Epithelial cell of proximal tubule (primary cell): Measurements from ENCODE around the gene ECE1. TPM values are rescaled to one million over a fixed set of nuclear protein-coding genes. Genes with fewer than 3 reads are reported as not detected.

Experiments used
- DNase-seq: peaks from one replicate; pipeline ENCODE4 v3.0.0-alpha.2; 2011; ENCODE audit warnings: low read depth
- H3K4me3 ChIP-seq: 2 replicates; pipeline ENCODE4 v1.5.1; 2011; ENCODE audit warnings: low read depth, mild to moderate bottlenecking, low read length
- CTCF ChIP-seq: conservative IDR thresholded peaks from 2 replicates; pipeline ENCODE4 v1.5.1; 2012; ENCODE audit warnings: low read depth, mild to moderate bottlenecking, low read length
- total RNA-seq: library from RNA; depleted of rRNA; stranded (reverse); fragments of >200 nt; gene quantifications from 2 replicates; pipeline ENCODE4 v1.2.3, GENCODE V29; 2015

The ECE1 gene
- total RNA-seq, 1 donor from 2014 or later: 115 TPM

- TF ChIP-seq CTCF: no peak
- no peak for DNase-seq
- no peak overlapping the region for H3K4me3 ChIP-seq
Observed at GRCh38 chr1:21318714-21319159, 28.5 kb upstream of the ECE1 start.

DNA sequence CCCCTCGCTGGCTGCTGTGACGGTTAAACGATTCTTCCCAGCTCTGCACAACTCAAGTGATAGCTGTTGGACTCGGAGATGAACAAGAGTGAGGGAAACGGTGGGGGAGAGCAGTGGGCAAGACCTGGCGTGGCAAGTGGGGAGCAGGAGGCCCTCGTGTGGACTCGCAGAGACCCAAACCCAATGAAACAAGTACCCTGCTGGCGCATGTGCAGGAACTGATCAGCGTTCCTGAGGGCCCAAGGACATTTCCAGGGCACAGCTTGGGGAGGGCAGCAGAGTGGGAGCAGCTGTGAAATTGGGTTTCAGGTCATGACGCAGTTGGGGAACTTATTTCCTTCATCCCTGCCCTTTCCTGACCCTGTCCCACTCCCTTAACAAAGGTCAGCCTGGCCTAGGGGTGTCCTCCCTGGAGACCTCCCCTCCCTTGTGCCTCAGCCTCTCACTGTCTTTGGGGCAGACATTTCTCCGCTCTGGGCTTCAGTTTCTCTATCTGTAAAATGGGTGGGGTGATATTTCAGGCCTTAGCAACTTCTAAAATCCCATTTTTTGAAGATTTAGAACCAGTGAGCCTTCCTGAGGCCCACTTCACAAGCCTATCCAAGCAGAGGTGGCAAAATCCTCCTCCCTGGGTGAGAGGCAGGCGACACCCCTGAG lies 27.9 kb upstream of the ECE1 start:
- TF ChIP-seq CTCF: no peak
- no peak for DNase-seq
- no peak overlapping the region for H3K4me3 ChIP-seq

DNA sequence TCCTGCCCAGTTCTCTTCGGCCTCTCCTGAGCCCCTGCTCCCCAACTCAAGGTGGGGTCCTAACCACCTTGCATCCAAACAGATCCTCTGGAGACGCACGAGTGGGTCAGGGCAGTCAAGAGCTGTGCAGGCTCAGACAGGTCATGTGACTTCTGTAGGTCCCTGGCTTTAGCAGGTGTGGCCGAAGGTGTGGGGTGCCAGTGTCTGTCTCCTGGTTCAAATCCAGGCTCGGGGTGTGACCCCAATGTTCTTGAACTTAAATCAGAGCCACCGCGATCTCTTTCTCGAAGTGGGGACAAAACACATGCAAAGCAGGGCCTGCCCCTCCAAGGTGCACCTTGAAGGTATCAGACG lies 27.4 kb upstream of the ECE1 start:
- DNase-seq: no peak
- H3K4me3 ChIP-seq: no peak overlapping the region
- TF ChIP-seq CTCF: no peak

DNA sequence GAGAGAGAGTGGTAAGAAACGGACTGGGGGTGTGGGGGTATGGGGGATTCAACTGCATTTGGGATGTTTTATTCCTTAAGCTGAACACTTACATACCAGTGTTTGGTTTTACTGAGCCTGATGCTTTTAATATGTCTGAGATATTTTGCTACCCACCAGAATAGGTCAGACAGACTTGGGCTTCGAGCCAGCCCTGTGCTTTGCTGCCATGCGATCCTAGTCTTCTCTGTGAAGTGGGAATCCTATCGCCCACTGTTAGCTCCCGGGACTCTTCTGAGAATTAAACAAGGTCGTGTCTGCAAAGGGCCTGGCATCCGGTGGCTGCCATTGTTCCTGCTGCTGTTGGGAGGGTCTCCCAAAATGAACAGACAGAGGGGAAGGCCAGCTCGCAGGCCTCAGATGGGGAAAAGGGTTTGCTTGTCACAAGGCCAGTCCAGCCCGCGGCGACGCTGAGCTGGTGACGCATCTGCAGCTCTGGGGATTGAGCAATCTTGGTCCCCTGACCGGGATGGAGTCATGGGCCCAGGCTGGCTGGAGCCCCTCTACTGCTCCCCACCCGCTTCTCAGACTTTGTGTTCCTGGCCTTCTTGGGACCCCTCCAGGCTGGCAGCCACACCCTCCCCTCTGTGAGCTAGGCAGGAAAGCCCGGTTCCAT lies 26.9 kb upstream of the ECE1 start:
- H3K4me3 ChIP-seq: no peak overlapping the region
- DNase-seq: no peak
- TF ChIP-seq CTCF: no peak

GRCh38 chr1:21314743-21315396 lies 24.6 kb upstream of the ECE1 start:
- TF ChIP-seq CTCF: no peak
- H3K4me3 ChIP-seq: no peak overlapping the region
- no peak for DNase-seq

DNA sequence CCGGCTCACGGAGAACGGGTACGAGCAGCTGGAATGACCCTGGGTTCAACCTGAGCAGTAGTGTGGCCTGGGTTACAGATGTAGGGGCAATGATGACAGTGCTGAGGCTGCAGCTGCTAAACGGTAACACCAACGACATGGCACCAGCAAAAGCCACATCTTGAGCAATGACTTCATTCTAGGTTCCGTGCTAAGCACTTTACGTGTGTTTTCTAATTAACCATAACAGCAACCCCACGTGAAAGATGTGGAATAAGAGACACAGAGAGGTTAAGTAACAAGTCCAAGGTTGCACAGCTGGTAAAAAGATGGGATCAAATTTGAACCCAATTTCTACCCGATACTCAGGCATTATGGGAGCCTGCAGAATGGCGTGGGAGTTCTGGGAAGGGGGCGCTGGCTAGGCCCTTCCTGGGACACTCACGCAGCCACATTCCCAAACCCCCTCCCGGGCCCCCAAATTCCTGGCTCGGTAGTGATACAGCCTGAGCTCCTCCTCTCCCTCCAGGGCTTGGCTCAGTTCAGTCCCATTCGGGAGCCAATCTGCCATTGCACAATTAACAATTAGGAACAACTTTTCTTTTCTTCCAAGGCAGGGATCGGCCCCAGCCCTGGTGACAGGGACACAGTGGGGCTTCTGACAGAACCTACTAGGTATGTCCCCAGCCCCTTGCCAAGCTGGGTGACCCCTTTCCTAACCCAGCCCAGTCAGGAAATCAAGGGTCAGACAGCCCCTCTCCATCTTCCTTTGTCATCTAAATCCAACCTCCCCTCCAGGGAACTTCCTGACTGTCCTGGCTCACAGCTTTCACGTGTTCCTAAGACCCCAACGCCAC lies 23.8 kb upstream of the ECE1 start:
- H3K4me3 ChIP-seq: no peak overlapping the region
- no peak for TF ChIP-seq CTCF
- DNase-seq: no peak
